EH (cell line): ENCODE results near the gene NPC1.
A peak's percentile ranks its signal among the peaks of the same experiment; 100 is the strongest.
"Not testable (repeated sequence)": the region's sequence is repeated elsewhere in the genome, so short reads cannot be mapped to it uniquely, and the experiment has no call there.

ENCODE experiments used
- DNase-seq: peaks from one replicate; pipeline ENCODE4 v3.0.0-alpha.2; 2015; ENCODE audit warnings: low read depth

The NPC1 gene

DNA sequence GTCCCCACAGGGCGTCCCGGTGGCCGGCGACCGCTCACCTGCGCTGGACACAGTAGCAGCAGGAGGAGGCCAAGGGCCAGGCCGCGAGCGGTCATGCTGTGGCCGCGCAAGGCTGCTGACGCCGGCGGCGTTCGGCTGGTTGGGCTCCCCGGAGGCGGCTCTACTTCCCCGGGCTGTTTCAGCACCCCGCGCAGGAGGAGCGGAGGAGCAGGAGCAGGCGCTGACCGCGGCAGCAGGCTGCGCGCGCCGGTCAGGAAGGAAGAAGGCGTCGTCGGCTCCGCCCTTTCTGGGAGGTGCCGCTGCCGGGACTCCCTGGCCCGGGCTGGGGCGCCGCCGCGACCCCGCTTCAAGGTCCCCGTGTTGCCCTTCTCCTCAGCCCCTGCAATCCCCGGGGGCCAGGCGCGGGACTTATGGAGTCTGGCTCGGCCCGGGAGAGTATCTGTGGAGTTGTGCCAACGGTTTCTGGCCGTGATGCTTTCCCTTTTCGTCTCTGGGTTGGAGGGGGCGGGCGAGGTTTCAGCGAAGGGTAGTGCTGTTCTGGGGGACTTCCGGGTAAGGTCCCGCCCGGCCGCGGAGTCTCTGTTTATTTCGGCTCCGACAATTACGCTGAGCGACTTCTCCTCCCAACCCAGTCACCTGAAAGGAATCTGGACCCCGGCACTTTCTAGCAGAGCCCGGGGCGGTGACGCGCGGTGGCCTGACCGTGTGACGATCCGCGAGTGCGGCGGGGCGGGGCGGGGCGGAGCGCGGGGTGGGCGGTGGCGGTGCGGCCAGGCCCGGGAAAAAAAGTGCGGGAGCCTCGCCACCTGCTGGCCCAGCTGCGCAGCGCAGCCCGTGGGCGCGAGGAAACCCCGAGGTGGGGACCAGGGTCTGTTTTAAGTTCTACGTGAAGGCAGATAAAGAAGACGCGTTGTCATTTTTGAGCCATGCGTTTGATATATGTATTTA, at the start of gene NPC1:
Gene NPC1, minus strand, starts transcription at position 258 of the 948 bp plus-strand sequence. Its CDS starts 163 bp downstream, at position 95.
- peak; percentile 98 for DNase-seq

GRCh38 chr18:23636071-23636399, 49.7 kb upstream of the NPC1 start:
- no peak for DNase-seq

- DNase-seq = peak; percentile 17
Observed at GRCh38 chr18:23635283-23636070, 49.2 kb upstream of the NPC1 start.

GRCh38 chr18:23634692-23635091, 48.4 kb upstream of the NPC1 start:
- DNase-seq = no peak

GRCh38 chr18:23632615-23633014, 46.3 kb upstream of the NPC1 start:
- no peak for DNase-seq

DNA sequence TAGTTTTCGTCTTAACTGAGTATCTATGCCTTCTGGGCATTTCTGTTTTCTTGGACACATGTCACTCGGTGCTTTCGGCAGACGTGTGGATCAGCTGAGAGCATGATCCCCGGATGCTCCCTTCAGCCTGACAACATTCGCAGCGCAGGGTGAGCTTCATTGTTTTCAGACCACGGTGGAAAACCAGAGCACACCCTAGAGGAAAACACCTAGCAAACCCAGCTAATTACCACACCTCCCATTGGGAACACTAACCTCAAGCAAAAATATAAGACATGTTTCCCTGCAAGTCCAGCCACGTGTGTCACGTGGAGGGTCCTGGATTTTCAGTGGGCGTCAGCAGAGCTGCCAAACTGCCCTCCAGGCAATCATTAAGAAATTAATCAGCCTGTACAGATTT, 45.4 kb upstream of the NPC1 start:
- DNase-seq = peak; percentile 11

DNA sequence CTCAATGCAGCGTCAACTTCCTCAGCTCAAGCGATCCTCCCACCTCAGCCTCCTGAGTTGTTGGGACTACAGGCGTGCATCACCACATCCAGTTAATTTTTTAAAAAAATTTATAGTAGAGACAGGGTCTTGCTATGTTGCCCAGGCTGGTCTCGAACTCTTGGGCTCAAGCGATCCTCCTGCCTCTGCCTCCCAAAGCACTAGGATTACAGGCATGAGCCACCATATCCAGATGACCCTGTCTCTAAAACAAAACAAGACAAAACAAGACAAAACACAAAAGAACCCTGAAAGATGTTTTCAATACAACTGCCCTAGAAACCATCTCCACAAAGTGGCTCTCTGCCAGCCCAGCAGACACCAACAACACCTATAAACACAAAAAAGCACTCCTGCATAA, 45.0 kb upstream of the NPC1 start:
- no peak for DNase-seq

DNA sequence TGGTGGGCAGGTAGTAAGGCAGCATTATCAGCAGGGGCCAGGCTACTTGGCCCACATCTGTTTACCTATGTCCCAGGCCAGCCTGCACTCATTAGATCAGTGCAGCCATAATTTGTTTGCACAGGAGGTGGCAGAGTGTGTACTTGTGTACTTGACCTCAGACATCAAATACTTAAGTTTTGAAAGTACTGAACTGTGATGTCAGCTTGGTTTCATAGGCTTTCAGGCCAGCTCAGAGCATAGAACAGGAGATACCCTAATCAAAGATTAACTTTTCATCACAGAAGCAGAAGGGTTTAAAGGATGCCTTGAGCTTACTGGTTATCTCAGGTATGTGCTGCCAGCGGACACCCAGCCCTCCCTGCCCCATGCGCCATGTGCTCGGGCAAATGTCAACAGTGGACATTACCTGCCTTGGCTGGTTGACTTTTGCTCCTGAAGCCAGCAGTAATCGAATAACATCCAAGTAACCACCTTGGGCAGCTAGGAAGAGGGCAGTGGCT, 43.2 kb upstream of the NPC1 start:
- DNase-seq = no peak

- DNase-seq = no peak
Observed at GRCh38 chr18:23627970-23628369, 41.7 kb upstream of the NPC1 start.

GRCh38 chr18:23627321-23627720, 41.0 kb upstream of the NPC1 start:
- peak; percentile 87 for DNase-seq

- peak; percentile 75 for DNase-seq
Observed at GRCh38 chr18:23626451-23627279, 40.4 kb upstream of the NPC1 start.

GRCh38 chr18:23623040-23623439, 36.7 kb upstream of the NPC1 start:
- DNase-seq = no peak

DNA sequence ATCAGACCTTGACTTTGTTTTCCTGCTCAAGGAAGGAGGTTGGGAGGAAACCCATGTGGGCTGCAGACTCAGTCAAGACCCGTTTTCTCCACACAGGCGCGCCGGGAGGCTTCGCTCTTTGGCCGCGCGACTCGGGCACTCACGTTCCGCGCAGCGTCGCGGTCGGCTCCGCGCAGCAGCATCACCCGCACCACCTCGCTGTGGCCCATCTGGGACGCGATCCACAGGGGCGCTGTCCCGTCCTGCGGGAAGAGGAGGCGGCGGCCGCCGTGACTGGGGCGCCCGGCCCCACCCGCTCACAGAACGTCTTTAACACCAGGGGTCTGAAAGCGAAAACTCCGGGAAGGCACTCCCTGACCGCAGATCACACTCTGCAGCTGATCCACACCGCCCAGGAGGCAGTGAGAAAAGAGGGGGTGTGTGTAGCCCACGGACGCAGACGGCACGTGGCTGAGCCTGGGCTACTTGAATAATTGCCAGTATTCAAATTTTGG, 33.1 kb upstream of the NPC1 start:
- DNase-seq = peak; percentile 39

DNA sequence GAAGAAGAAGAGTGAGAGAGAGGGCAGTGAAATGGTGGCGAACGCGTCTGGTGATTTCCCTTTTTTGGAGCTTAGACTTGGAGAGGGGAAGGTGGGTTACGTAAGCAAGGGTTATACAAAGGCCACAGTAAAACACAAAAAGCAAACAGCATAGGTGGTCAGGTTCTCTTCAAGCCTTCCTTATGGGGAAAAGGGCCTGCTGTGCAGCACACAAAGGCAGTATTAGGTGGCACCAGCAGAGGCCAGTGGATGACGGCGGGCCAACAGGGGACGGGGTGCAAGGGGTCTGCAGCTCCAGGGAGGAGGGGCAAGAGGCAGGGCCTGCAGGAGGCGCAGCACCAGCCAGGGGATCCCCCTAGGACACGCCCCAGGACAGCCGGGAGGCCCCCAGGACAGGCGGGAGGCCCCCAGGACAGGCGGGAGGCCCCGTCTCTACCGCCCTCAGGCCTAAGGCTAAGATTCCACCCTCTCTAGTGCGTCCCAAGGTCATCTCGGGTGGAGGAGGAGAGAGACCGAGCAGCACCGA, 32.6 kb upstream of the NPC1 start:
- no peak for DNase-seq

DNA sequence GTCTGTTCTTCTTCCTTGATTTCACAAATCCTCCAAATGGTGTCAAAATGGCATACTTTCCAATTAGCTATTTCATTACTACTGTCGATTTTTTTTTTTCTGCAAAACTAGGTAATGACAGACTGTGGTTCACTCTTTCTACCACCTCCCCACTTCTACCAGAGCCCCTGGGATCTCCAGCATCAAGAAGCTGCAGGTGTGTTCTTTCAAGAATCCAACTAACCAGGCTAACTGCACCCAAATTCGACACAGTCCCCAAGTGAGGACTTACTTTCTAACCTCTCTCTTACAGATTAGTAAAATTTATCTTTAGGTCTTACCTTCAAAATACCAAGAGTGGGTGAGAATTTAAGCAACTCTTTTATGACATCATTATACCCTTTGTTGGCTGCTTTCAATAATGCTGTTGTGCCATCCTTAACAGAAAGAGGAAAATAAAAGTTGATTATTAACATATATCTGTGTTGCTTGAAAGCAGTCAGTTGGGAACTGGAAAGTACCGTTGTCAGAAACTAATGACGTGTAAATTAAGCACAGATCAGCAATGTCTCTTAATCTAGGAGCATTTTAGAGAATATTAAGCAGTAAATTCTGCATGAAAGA, 31.2 kb upstream of the NPC1 start:
- DNase-seq = no peak

GRCh38 chr18:23616258-23616657, 30.0 kb upstream of the NPC1 start:
- no peak for DNase-seq

GRCh38 chr18:23614891-23615290, 28.6 kb upstream of the NPC1 start:
- DNase-seq = no peak

DNA sequence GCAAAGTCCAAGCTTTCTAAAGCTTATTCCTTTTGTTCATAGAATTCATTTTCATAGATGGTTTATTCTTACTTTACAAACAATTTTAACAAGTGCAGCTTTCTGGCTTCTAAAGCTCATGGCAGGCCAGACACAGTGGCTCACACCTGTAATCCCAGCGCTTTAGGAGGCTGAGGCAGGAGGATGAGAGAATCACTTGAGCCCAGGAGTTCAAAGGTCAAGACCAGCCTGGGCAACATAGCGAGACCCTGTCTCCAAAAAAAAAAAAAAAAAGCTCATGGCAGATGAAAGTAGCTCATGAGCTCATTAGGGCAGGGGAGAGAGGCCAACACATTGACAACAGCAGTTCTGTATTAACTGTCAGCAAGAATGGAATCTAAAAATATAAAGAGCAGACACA, 28.1 kb upstream of the NPC1 start:
- DNase-seq = no peak

- DNase-seq = not testable (repeated sequence)
Observed at GRCh38 chr18:23613091-23613475, 26.8 kb upstream of the NPC1 start.

GRCh38 chr18:23612434-23613090, 26.3 kb upstream of the NPC1 start:
- DNase-seq = no peak
